Liver (tissue), 9 donors: Measurements from ENCODE around the gene ORC3. TPM values are rescaled to one million over a fixed set of nuclear protein-coding genes. Genes with fewer than 3 reads are reported as not detected.
"Not testable (repeated sequence)": the region's sequence is repeated elsewhere in the genome, so short reads cannot be mapped to it uniquely, and the experiment has no call there.

Experiments
- DNase-seq: peaks from one replicate; pipeline ENCODE4 v3.0.0-alpha.2; 2017; ENCODE audit warnings: low spot score
- H3K27ac ChIP-seq, 2 donors: one replicate each; pipeline ENCODE4 v1.7.0; 2013; ENCODE audit warnings: inconsistent platforms in 2 of 2, low read length in 2 of 2, control low read depth in 1 of 2, low read depth in 1 of 2, mild to moderate bottlenecking in 1 of 2
- H3K27me3 ChIP-seq, 4 donors: one replicate each; pipeline versions ENCODE4 v1.6.1 to v1.7.0; 2013; ENCODE audit warnings: low read length in 3 of 4, inconsistent platforms in 1 of 4, mild to moderate bottlenecking in 1 of 4, moderate library complexity in 1 of 4; ENCODE audit not compliant: control insufficient read depth in 4 of 4, insufficient read depth in 4 of 4
- H3K36me3 ChIP-seq, 4 donors: one replicate each; pipeline versions ENCODE4 v1.6.1 to v1.7.0; 2013; ENCODE audit warnings: low read length in 3 of 4, mild to moderate bottlenecking in 3 of 4, low read depth in 1 of 4, moderate library complexity in 1 of 4; ENCODE audit not compliant: control insufficient read depth in 4 of 4, insufficient read depth in 3 of 4
- H3K4me1 ChIP-seq, 4 donors: one replicate each; pipeline versions ENCODE4 v1.6.1 to v1.7.0; 2013; ENCODE audit warnings: low read length in 3 of 4, mild to moderate bottlenecking in 3 of 4, moderate library complexity in 1 of 4; ENCODE audit not compliant: control insufficient read depth in 4 of 4, insufficient read depth in 4 of 4
- H3K4me3 ChIP-seq, 3 donors: one replicate each; pipeline versions ENCODE4 v1.6.1 to v1.7.0; 2013; ENCODE audit warnings: low read length in 3 of 3, control low read depth in 1 of 3, low read depth in 1 of 3, mild to moderate bottlenecking in 1 of 3
- H3K9ac ChIP-seq, 2 donors: one replicate each; pipeline ENCODE4 v1.7.0; 2013; ENCODE audit warnings: low read length in 2 of 2, mild to moderate bottlenecking in 2 of 2, moderate library complexity in 2 of 2, control low read depth in 1 of 2, low read depth in 1 of 2
- H3K9me3 ChIP-seq, 4 donors: one replicate each; pipeline versions ENCODE4 v1.6.1 to v1.7.0; 2013; ENCODE audit warnings: low read length in 3 of 4; ENCODE audit not compliant: control insufficient read depth in 4 of 4
- FOXA1 ChIP-seq: IDR thresholded peaks from 2 replicates; pipeline ENCODE4 v1.6.1; 2016; ENCODE audit warnings: antibody characterized with exemption
- FOXA2 ChIP-seq: IDR thresholded peaks from 2 replicates; pipeline ENCODE4 v1.6.1; 2016; ENCODE audit warnings: antibody characterized with exemption
- GABPA ChIP-seq, 2 donors: IDR thresholded peaks in 1 of 2; conservative IDR thresholded peaks in 1 of 2; 2 replicates each; pipeline ENCODE4 v1.6.1; 2016; ENCODE audit warnings: antibody characterized with exemption in 2 of 2, mild to moderate bottlenecking in 1 of 2, moderate library complexity in 1 of 2
- HNF4A ChIP-seq, 2 donors: conservative IDR thresholded peaks; 2 replicates each; pipeline ENCODE4 v1.6.1; 2016; ENCODE audit warnings: antibody characterized with exemption in 2 of 2, mild to moderate bottlenecking in 2 of 2
- JUND ChIP-seq, 2 donors: IDR thresholded peaks; 2 replicates each; pipeline ENCODE4 v1.6.1; 2016; ENCODE audit warnings: antibody characterized with exemption in 2 of 2
- NR2F2 ChIP-seq: IDR thresholded peaks from 2 replicates; pipeline ENCODE4 v1.6.1; 2016; ENCODE audit warnings: antibody characterized with exemption
- RXRA ChIP-seq, 2 donors: IDR thresholded peaks; 2 replicates each; pipeline ENCODE4 v1.6.1; 2017 to 2018; ENCODE audit warnings: antibody characterized with exemption in 2 of 2, mild to moderate bottlenecking in 1 of 2
- SP1 ChIP-seq: IDR thresholded peaks from 2 replicates; pipeline ENCODE4 v1.6.1; 2018; ENCODE audit warnings: antibody characterized with exemption, mild to moderate bottlenecking
- TAF1 ChIP-seq: conservative IDR thresholded peaks from 2 replicates; pipeline ENCODE4 v1.6.1; 2016; ENCODE audit warnings: antibody characterized with exemption, mild to moderate bottlenecking
- WGBS: extraction: QIAGEN DNeasy Blood & Tissue Kit; methylation state at CpG from one replicate; pipeline ENCODE4 v1.1.7; 2013; 5-methylcytosine and 5-hydroxymethylcytosine counted together
- polyA plus RNA-seq, 2 donors: library from polyadenylated mRNA; stranded (reverse) in 1 of 2; unstranded in 1 of 2; fragments of 200-250 nt in 1 of 2; fragments of >200 nt in 1 of 2; fragmentation: Nextera tagmentation in 1 of 2; extraction: Ambion mirVana in 1 of 2; gene quantifications; one replicate each; pipeline versions ENCODE4 v1.2.1 to v1.2.3, GENCODE V29; 2013 to 2015
- total RNA-seq, 2 donors: library from RNA; depleted of rRNA; stranded (reverse); fragments of >200 nt; gene quantifications; one replicate each; pipeline ENCODE4 v1.2.3, GENCODE V29; 2014
- TF ChIP-seq, protein P1 (sequence below): IDR thresholded peaks from 2 replicates; pipeline ENCODE4 v1.6.1; 2016; ENCODE audit warnings: antibody characterized with exemption
- donor health status: healthy.
- donor health status: healthy.
- donor health status: healthy.
- donor health status: healthy.
- donor health status: healthy.

The ORC3 gene
- total and polyA plus RNA-seq, 4 donors = 5.2 to 14.5 (median 10.5) TPM

DNA sequence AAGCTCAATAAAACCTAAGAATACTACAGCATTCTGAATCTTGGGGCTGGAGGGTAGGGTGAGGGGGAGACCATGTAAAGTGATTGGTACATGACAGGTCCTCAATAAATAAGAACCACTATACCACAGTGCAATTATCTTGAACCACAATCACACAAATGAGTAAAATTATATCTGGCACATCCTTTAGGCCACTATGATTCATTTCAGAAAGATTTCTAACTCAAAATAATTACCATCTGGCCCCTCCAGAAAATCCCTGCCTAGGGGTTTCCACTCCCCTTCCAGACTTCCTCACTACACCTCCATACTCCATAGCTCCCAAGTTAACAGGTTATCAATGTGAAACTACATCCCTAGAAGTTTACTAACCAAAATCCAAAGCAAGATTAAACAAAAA is 92.4 kb downstream of the ORC3 start:
- TF ChIP-seq FOXA1 = no peak
- TF ChIP-seq HNF4A (conservative IDR thresholded peaks at IDR 0.05) = no peak
- no peak for TF ChIP-seq TAF1
- no peak for TF ChIP-seq NR2F2
- TF ChIP-seq GABPA (IDR thresholded peaks at IDR 0.05 in 1 of 2, conservative IDR thresholded peaks at IDR 0.05 in 1 of 2) = no peak
- TF ChIP-seq FOXA2 = no peak
- no peak for TF ChIP-seq JUND (IDR thresholded peaks at IDR 0.05)
- DNase-seq = no peak
- peaks cover 5 to 10% (median 6%) of the 10 kb centered on the region in 4 donors for H3K36me3 ChIP-seq
- H3K4me3 ChIP-seq = no peak overlapping the region
- no peak overlapping the region for H3K27ac ChIP-seq
- no peaks in the 10 kb centered on the region for H3K9me3 ChIP-seq
- H3K27me3 ChIP-seq = no peaks in the 10 kb centered on the region
- no peak overlapping the region for H3K9ac ChIP-seq
- peaks cover 6 to 25% (median 15%) of the 10 kb centered on the region in 4 donors for H3K4me1 ChIP-seq

- H3K4me3 ChIP-seq = no peak overlapping the region
- no peak overlapping the region for H3K27ac ChIP-seq
- TF ChIP-seq FOXA1 = no peak
- peaks cover 0 to 8% (median 5%) of the 10 kb centered on the region in 4 donors for H3K36me3 ChIP-seq
- no peak overlapping the region for H3K9ac ChIP-seq
- H3K9me3 ChIP-seq = no peaks in the 10 kb centered on the region
- no peaks in the 10 kb centered on the region for H3K27me3 ChIP-seq
- WGBS = 88% methylated on average over 3 of the region's 3 CpGs
- DNase-seq = no peak
- H3K4me1 ChIP-seq = peaks cover 8 to 33% (median 17%) of the 10 kb centered on the region in 4 donors
Measured at GRCh38 chr6:87683890-87684289, 94.0 kb downstream of the ORC3 start.

DNA sequence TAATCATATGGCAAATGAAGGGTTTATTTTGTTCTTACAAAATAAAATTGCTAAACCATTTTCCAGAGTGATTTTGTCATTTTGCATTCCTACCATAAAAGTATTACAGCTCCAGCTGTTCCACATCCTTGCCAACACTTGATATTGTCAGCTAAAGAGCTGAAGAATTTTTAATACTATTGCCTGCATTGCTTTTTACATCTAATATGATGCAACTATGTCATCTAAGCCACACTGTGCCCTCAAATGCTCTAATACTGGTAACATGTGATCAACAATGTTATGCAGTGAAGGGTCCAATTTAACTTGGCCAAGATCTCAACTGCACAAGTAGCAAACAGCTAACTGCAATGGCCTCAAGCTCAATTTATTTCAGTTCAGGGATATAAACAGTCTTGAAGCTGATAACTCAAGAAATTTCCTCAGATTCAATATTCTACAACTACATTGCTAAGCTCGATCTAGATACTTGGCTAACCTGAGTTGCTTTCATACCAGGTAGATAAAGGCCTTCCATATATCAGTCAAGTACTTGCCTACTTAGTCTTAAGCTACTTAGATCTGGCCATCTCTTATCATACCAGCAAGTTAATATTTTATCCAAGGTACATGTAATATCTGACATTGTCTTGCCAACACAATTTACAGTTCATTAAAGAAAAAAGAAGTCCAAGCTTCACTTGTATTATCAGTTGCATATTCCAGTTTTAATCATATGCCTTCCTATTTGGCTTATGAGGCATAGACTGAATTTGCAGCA is 95.1 kb downstream of the ORC3 start:
- Histone ChIP-seq H3K27ac (peak overlapping the region; percentile 13 to 32), H3K9me3 (no peaks in the 10 kb centered on the region), H3K4me1 (peaks cover 12 to 36% (median 17%) of the 10 kb centered on the region in 4 donors), H3K4me3 (no peak overlapping the region), H3K27me3 (no peaks in the 10 kb centered on the region), H3K9ac (no peak overlapping the region), H3K36me3 (peaks cover 0 to 7% (median 3%) of the 10 kb centered on the region in 4 donors)
- TF ChIP-seq RXRA (IDR thresholded peaks at IDR 0.05) (peak; percentile 52 to 55), SP1 (no peak)
- TF ChIP-seq, protein P1, sequence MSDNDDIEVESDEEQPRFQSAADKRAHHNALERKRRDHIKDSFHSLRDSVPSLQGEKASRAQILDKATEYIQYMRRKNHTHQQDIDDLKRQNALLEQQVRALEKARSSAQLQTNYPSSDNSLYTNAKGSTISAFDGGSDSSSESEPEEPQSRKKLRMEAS = peak; percentile 11
- no peak for DNase-seq
- 48% methylated on average over 1 of the region's 1 CpG for WGBS

GRCh38 chr6:87686636-87687205 is 96.8 kb downstream of the ORC3 start:
- not testable (repeated sequence) for DNase-seq, H3K27me3 ChIP-seq, H3K4me3 ChIP-seq, H3K9me3 ChIP-seq, H3K9ac ChIP-seq, H3K36me3 ChIP-seq
- 51% methylated on average over 11 of the region's 11 CpGs for WGBS
- peak in 1 of 2 donors; percentile 14 for TF ChIP-seq HNF4A (conservative IDR thresholded peaks at IDR 0.05)
- peak in 1 of 2 donors; percentile 30 for TF ChIP-seq RXRA (IDR thresholded peaks at IDR 0.05)
- H3K4me1 ChIP-seq = peaks cover 8 to 35% (median 18%) of the 10 kb centered on the region in 4 donors
- H3K27ac ChIP-seq = peak overlapping the region; percentile 8 to 19
